HG02943 (cell line): Measurements from ENCODE around the gene PARP14.
"Not testable (repeated sequence)": the region's sequence is repeated elsewhere in the genome, so short reads cannot be mapped to it uniquely, and the experiment has no call there.

Source experiments
- ATAC-seq: cut with Tn5 transposase; IDR thresholded peaks from one replicate; pipeline ENCODE4 v1.9.1; 2021; ENCODE audit warnings: mild to moderate bottlenecking, low read depth, moderate library complexity; ENCODE audit not compliant: unreplicated experiment

The PARP14 gene

DNA sequence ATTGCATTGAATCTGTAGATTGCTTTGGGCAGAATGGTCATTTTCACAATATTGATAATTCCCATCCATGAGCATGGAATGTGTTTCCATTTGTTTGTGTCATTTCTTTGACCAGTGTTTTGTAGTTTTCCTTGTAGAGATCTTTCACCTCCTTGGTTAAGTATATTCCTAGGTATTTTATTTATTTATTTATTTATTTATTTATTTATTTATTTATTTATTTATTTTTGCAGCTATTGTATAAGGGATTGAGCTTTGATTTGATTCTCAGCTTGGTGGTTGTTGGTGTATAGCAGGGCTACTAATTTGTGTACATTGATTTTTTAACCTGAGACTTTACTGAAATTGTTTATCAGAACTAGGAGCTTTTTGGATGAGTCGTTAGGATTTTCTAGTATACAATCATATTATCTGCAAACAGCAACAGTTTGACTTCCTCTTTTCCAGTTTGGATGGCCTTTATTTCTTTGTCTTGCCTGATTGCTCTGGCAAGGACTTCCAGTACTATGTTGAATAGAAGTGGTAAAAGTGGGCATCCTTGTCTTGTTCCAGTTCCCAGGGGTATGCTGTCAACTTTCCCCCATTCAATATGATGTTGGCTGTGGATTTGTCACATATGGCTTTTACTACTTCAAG, 30.1 kb downstream of the PARP14 start:
- ATAC-seq: not testable (repeated sequence)

DNA sequence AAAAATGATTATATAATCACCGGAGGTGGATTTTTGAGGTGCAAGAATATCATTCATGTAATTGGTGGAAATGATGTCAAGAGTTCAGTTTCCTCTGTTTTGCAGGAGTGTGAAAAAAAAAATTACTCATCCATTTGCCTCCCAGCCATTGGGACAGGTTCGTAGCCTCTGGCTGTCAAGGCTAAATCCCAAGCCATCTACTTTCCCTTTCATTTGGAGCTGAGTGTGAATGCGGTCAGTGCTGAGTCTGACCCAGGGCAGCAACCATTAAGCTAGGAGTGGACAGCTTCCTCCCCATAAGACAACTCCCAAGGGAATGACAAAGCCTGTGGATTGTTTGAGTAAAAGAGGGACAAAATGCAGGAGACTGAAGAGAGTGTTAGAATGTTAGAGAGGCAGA, 33.6 kb downstream of the PARP14 start:
- ATAC-seq: no peak

DNA sequence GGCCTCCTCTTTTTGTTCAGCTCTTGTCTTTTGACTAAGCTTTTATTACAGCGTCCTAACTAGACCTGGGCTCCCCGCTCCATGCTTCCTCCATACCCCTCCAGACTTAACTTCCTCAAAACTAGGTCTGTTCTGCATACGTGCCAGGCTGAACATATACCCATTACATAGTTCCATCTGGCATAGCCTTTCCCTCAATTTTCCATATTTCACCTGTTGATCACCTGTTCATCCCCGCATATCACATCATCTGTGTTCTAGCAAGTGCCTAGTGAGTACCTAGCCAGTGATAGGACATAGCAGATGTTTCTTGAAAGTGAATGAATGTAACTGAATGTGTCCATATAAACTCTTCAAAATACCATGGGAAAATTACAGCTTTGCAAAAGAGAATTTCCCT, 36.0 kb downstream of the PARP14 start:
- ATAC-seq: no peak

- no peak for ATAC-seq
Measured at GRCh38 chr3:122719273-122719921, 38.8 kb downstream of the PARP14 start.

DNA sequence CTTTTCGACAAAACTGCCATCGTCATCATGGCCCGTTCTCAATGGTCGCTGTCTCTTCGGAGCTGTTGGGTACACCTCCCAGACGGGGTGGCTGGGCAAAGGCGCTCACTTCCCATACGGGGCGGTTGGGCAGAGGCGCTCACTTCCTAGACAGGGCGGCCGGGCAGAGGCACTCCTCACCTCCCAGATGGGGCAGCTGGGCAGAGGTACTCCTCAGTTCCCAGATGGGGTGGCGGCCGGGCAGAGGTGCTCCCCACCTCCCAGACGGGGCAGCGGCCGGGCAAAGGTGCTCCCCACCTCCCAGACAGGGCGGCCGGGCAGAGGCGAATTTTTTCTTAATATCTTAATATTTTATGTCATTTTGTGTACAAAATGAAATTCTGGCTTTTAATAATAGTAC, 44.5 kb downstream of the PARP14 start:
- ATAC-seq: no peak

DNA sequence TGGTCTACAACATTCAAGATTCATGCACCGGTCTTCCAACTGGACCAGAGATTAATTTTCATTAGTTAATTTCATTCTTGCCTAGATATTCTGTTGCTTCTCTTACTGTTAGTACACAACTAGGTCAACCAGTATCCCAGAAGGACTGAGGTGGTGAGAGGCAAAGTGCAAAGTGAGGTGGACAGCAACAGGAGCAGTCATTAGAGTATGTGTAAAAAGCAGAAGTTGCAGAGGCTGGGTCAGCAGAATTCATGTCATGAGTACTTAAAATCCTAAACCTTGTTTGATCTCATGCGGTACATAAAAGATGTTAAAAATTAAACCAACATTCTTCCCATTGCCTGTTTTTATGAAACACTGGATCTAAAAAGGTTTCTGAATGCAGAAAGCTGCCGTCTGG, 46.7 kb downstream of the PARP14 start:
- ATAC-seq: no peak

GRCh38 chr3:122727766-122728165, 47.1 kb downstream of the PARP14 start:
- ATAC-seq: no peak

DNA sequence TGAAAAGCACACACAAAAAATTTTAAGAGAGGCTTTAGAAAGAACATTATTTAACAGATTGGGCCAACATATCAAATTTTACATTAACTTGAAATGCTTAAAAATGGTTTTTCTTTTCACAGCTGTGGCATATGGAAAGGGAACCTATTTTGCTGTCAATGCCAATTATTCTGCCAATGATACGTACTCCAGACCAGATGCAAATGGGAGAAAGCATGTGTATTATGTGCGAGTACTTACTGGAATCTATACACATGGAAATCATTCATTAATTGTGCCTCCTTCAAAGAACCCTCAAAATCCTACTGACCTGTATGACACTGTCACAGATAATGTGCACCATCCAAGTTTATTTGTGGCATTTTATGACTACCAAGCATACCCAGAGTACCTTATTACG, 47.5 kb downstream of the PARP14 start:
- no peak for ATAC-seq

- ATAC-seq: no peak
Measured at GRCh38 chr3:122728756-122729514, 48.3 kb downstream of the PARP14 start.

- ATAC-seq: no peak
Measured at GRCh38 chr3:122730240-122730639, 49.6 kb downstream of the PARP14 start.

- ATAC-seq: not testable (repeated sequence)
Measured at GRCh38 chr3:122732682-122733525, 52.3 kb downstream of the PARP14 start.

DNA sequence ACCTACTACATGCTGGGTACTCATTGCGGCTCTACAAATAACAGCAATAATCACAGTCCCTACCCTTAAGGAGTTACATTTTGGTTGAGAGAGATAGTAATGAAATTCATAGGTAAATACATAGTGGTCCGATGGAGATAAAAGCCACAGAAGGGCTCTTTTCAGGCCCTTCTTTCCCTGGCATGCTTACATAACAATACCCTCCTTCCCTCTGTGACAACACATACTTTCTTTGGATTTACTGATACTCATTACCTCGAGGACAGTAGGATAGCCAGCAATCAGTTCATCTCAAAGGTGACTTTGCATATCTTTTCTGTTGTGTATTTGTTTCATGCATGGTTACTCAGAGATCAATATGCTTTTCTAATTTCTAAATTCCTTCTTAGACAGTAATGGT, 58.5 kb downstream of the PARP14 start:
- no peak for ATAC-seq

GRCh38 chr3:122742234-122742633, 61.6 kb downstream of the PARP14 start:
- no peak for ATAC-seq

- no peak for ATAC-seq
Measured at GRCh38 chr3:122743581-122744120, 63.0 kb downstream of the PARP14 start.

DNA sequence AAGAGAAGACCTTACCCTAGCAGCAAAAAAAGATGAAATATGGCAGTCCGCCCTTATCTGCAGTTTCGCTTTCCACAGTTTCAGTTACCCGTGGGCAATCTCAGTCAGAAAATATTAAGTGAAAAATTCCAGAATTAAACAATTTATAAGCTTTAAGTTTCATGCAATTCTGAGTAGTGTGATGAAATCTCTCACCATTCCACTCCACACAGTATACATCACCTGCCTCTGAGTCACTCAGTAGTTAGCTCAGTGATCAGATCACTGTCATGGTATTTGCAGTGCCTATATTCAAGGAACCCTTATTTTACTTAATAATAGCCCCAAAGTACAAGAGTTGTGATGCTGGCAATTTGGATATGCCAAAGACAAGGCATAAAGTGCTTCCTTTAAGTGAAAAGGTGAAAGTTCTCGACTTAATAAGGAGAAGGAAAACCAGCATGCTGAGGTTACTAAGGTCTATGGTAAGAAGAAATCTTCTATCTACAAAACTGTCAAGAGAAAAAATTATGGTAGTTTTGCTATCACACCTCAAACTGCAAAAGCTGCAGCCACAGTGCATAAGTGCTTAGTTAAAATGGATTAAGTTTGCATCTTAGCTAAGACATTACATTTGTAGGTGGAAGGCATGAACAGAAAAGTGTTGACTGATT, 64.9 kb downstream of the PARP14 start:
- ATAC-seq: no peak

DNA sequence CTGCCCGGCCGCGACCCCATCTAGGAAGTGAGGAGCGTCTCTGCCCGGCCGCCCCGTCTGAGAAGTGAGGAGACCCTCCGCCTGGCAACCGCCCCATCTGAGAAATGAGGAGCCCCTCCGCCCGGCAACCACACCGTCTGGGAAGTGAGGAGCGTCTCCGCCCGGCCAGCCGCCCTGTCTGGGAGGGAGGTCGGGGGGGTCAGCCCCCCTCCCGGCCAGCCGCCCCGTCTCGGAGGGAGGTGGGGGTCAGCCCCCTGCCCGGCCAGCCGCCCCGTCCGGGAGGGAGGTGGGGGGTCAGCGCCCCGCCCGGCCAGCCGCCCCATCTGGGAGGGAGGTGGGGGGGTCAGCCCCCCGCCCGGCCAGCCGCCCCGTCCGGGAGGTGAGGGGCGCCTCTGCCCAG, 66.7 kb downstream of the PARP14 start:
- not testable (repeated sequence) for ATAC-seq

GRCh38 chr3:122748347-122748746, 67.7 kb downstream of the PARP14 start:
- no peak for ATAC-seq

- no peak for ATAC-seq
Measured at GRCh38 chr3:122754929-122755328, 74.3 kb downstream of the PARP14 start.

DNA sequence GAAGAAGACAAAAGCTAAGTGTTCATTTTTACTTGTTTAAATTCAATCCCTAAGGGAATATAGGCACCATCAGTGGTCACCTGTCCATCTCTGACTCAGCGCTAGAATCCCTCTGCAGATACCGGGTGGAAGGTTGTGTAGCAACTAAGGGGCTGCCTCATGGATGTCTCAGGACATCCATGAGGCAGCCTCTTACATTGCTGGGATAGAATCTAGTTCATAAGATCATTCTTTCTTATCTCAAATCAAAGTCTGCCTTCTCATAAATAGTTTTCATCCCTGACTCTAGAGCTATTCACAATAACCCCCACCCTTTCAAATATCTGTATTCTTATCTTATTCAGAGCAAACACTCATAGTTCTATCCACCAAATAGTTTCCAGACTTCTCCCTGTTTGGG, 74.9 kb downstream of the PARP14 start:
- ATAC-seq: no peak
